Upper lobe of left lung (tissue), 6 donors: ENCODE results near the gene IMP3. TPM values are rescaled to one million over a fixed set of nuclear protein-coding genes. Genes with fewer than 3 reads are reported as not detected.
A peak's percentile ranks its signal among the peaks of the same experiment; 100 is the strongest.
"Not testable (repeated sequence)": the region's sequence is repeated elsewhere in the genome, so short reads cannot be mapped to it uniquely, and the experiment has no call there.

ENCODE experiments used
- ATAC-seq, 2 donors: fragments of 200-7000 bp; cut with Tn5 transposase; one replicate each; pipeline ENCODE4 v1.9.1; 2022; ENCODE audit warnings: mild to moderate bottlenecking in 2 of 2, moderate library complexity in 2 of 2; ENCODE audit not compliant: low FRiP score in 2 of 2
- DNase-seq, 2 donors: peaks; one replicate each; pipeline ENCODE4 v3.0.0-alpha.2; 2019 to 2020
- H3K27ac ChIP-seq, 4 donors: fragments of 200-600 bp; sonication (generic); one replicate each; pipeline ENCODE4 v1.5.1; 2016 to 2019
- H3K27me3 ChIP-seq, 4 donors: fragments of 200-600 bp; sonication (generic); one replicate each; pipeline ENCODE4 v1.5.1; 2017 to 2019
- H3K36me3 ChIP-seq, 4 donors: fragments of 200-600 bp; sonication (generic); one replicate each; pipeline ENCODE4 v1.5.1; 2016 to 2019
- H3K4me1 ChIP-seq, 4 donors: fragments of 200-600 bp; sonication (generic); one replicate each; pipeline ENCODE4 v1.5.1; 2018 to 2019
- H3K4me3 ChIP-seq, 4 donors: fragments of 200-600 bp; sonication (generic); one replicate each; pipeline ENCODE4 v1.5.1; 2017 to 2019; ENCODE audit warnings: mild to moderate bottlenecking in 2 of 4, moderate library complexity in 1 of 4
- H3K9me3 ChIP-seq, 4 donors: fragments of 200-600 bp; sonication (generic); one replicate each; pipeline ENCODE4 v1.5.1; 2018 to 2019
- EP300 ChIP-seq, 4 donors: sonication (generic); formaldehyde crosslinking; IDR thresholded peaks; one replicate each; pipeline ENCODE4 v1.5.1; 2017; ENCODE audit warnings: antibody characterized with exemption in 4 of 4, control low read depth in 2 of 4
- POLR2A ChIP-seq, 4 donors: fragments of 450-650 bp; IDR thresholded peaks; one replicate each; pipeline ENCODE4 v1.5.1; 2016 to 2017; ENCODE audit warnings: antibody characterized with exemption in 4 of 4, mild to moderate bottlenecking in 2 of 4
- POLR2AphosphoS5 ChIP-seq, 2 donors: sonication (generic); formaldehyde crosslinking; IDR thresholded peaks; one replicate each; pipeline ENCODE4 v1.5.1; 2017; ENCODE audit warnings: antibody characterized with exemption in 2 of 2
- WGBS, 2 donors: methylation state at CpG; one replicate each; pipeline ENCODE4 v1.1.5; 2017 to 2018; 5-methylcytosine and 5-hydroxymethylcytosine counted together
- total RNA-seq, 6 donors: library from RNA; depleted of rRNA in 4 of 6; stranded (reverse); fragments of >200 nt in 4 of 6; gene quantifications; one replicate each; pipeline versions ENCODE4 v1.1.0 to v1.2.1, GENCODE V29; 2016 to 2021
- TF ChIP-seq, protein P1 (sequence below), 6 experiments: fragments of 450-650 bp in 4 of 6; fragments of 200-600 bp in 2 of 6; sonication (generic) in 2 of 6; IDR thresholded peaks; one replicate each; pipeline ENCODE4 v1.5.1; 2016 to 2019; ENCODE audit warnings: antibody characterized with exemption in 6 of 6
- donor health status: DM: no; HTN: no; CAD: no; lungs with moderate emphysema.
- donor health status: DM: no; HTN: yes; CAD: no; lungs with severe emphysema.

IMP3 gene, protein sequence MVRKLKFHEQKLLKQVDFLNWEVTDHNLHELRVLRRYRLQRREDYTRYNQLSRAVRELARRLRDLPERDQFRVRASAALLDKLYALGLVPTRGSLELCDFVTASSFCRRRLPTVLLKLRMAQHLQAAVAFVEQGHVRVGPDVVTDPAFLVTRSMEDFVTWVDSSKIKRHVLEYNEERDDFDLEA
- total RNA-seq: 100 to 1,000 TPM in 1 of 6 donors, 10 to 100 TPM in 5; 64.3 to 183 (median 70.2) TPM

DNA sequence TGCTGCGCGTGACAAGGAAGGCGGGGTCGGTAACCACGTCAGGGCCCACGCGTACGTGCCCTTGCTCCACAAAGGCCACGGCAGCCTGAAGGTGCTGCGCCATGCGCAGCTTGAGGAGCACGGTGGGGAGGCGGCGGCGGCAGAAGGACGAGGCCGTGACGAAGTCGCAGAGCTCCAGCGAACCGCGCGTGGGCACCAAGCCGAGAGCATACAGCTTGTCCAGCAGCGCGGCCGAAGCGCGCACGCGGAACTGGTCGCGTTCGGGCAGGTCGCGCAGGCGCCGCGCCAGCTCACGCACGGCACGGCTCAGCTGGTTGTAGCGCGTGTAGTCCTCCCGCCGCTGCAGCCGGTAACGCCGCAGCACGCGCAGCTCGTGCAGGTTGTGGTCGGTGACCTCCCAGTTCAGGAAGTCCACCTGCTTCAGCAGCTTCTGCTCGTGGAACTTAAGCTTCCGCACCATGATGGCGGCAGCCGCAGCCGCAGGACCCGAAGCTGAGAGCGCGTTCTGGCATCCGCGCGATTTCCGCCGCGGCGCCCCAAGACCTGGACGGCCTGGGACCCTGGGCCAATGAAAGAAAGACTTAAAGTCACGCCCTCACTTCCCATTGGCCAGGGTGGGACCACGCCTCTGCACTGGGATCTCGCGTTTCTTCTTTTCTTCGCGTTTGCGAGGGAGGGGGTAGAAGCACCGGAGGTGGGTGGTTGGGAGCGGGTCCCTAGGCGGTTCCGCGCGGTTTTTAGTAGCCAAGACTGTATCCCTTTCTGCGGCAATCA, at the start of gene IMP3:
Gene IMP3 (minus strand): TSS at position 516 of the 774 bp plus-strand sequence. CDS start 56 bp downstream, at position 460.
- H3K4me3 ChIP-seq: peak within 1 kb of the TSS; percentile 65 to 98 (median 98)
- H3K27me3 ChIP-seq: no peaks in the 10 kb centered on the region
- H3K4me1 ChIP-seq: peaks cover 30 to 42% (median 37%) of the 10 kb centered on the region in 4 donors
- peaks cover 0 to 3% (median 0%) of the 10 kb centered on the region in 4 donors for H3K36me3 ChIP-seq
- ATAC-seq: peak; percentile 98 to 99
- no peaks in the 10 kb centered on the region for H3K9me3 ChIP-seq
- 0 to 1% methylated on average over 28 to 43 of the region's 83 CpGs for WGBS, 2 donors
- peak; percentile 27 to 99 (median 95) for TF ChIP-seq POLR2A (IDR thresholded peaks at IDR 0.05)
- TF ChIP-seq, protein P1, sequence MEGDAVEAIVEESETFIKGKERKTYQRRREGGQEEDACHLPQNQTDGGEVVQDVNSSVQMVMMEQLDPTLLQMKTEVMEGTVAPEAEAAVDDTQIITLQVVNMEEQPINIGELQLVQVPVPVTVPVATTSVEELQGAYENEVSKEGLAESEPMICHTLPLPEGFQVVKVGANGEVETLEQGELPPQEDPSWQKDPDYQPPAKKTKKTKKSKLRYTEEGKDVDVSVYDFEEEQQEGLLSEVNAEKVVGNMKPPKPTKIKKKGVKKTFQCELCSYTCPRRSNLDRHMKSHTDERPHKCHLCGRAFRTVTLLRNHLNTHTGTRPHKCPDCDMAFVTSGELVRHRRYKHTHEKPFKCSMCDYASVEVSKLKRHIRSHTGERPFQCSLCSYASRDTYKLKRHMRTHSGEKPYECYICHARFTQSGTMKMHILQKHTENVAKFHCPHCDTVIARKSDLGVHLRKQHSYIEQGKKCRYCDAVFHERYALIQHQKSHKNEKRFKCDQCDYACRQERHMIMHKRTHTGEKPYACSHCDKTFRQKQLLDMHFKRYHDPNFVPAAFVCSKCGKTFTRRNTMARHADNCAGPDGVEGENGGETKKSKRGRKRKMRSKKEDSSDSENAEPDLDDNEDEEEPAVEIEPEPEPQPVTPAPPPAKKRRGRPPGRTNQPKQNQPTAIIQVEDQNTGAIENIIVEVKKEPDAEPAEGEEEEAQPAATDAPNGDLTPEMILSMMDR (IDR thresholded peaks at IDR 0.05): peak in 2 of 6 experiments; percentile 17 to 21
- peak in 1 of 4 donors; percentile 79 for TF ChIP-seq EP300 (IDR thresholded peaks at IDR 0.05)
- peak; percentile 92 to 98 for TF ChIP-seq POLR2AphosphoS5 (IDR thresholded peaks at IDR 0.05)
- peak within 1 kb of the TSS; percentile 92 to 96 (median 94) for H3K27ac ChIP-seq
- peak; percentile 96 to 97 for DNase-seq

DNA sequence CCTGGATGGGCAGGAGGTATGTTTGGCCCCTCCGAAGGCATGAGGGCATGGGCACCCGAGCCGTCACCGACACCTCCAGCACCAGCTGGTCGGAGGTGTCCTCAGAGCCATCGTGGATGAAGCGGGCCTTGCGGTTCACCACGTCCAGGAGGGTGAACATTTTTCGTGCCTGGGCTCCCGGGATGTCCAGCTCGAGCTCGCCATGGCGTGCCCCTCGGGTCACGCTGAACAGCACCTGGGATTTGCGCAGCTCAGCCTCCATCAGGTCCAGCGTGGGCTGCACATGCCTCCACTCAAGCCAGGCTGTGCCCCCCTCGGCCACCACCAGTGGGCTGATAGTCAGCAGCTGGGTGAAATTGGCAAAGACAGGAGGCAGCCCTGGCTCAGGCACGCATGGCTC, 49.4 kb upstream of the IMP3 start:
- 93 to 94% methylated on average over 18 to 20 of the region's 20 CpGs for WGBS, 2 donors
- not testable (repeated sequence) for H3K4me3 ChIP-seq, ATAC-seq, H3K36me3 ChIP-seq, H3K27me3 ChIP-seq, H3K27ac ChIP-seq, H3K9me3 ChIP-seq
- peaks cover 7 to 17% (median 10%) of the 10 kb centered on the region in 4 donors for H3K4me1 ChIP-seq
- peak in 1 of 2 donors; percentile 71 for DNase-seq

DNA sequence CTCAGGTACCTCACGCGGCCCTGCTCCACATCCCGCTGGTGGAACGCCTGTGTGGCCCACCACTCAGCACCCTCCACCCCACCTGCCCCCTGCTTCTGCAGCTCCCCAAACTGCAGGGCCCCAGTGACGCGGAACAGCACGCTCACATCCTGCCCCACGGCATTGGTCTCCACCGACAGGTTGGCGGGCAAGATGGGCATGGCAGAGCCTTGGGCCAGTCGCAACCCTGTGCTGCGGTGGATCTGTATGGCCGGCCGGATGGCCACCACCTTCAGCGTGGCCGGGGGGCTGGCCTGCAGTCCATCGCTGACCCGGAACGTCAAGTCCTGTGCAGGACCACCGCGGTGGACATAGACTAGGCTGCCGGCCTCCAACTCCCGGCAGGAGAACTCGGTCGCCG, 48.8 kb upstream of the IMP3 start:
- Histone ChIP-seq H3K27ac (no peak overlapping the region), H3K4me3 (no peak overlapping the region), H3K9me3 (no peaks in the 10 kb centered on the region), H3K36me3 (peaks cover 0 to 3% (median 0%) of the 10 kb centered on the region in 4 donors), H3K27me3 (no peaks in the 10 kb centered on the region), H3K4me1 (peaks cover 6 to 16% (median 7%) of the 10 kb centered on the region in 4 donors)
- DNase-seq (peak in 1 of 2 donors; percentile 74), ATAC-seq (no peak)
- TF ChIP-seq POLR2AphosphoS5 (IDR thresholded peaks at IDR 0.05) (no peak), EP300 (IDR thresholded peaks at IDR 0.05) (no peak), POLR2A (IDR thresholded peaks at IDR 0.05) (no peak)
- TF ChIP-seq, protein P1 (IDR thresholded peaks at IDR 0.05): no peak
- 89 to 92% methylated on average over 4 to 26 of the region's 26 CpGs for WGBS, 2 donors

DNA sequence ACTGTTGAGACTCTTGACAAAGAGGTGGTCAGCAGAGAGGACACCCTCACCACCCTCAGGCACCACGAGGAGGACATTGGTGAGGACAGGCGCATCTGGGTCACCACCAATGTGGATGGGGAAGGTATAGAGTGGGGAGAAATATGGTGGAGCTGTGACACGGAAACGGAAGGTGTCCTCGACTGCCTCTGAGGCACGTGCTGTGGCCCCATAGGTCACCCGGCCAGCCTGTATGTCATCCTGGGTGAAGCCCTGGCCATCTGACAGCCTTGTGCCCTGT, 48.2 kb upstream of the IMP3 start:
- H3K9me3 ChIP-seq: no peaks in the 10 kb centered on the region
- DNase-seq: no peak
- 85 to 91% methylated on average over 7 of the region's 7 CpGs for WGBS, 2 donors

More for the DNA sequence above, 48.2 kb upstream of the IMP3 start:
- H3K27ac ChIP-seq: no peak overlapping the region
- no peak for ATAC-seq
- H3K27me3 ChIP-seq: no peaks in the 10 kb centered on the region
- peaks cover 6 to 15% (median 8%) of the 10 kb centered on the region in 4 donors for H3K4me1 ChIP-seq
- H3K4me3 ChIP-seq: no peak overlapping the region
- peaks cover 0 to 3% (median 0%) of the 10 kb centered on the region in 4 donors for H3K36me3 ChIP-seq
- TF ChIP-seq EP300 (IDR thresholded peaks at IDR 0.05): no peak
- TF ChIP-seq POLR2A (IDR thresholded peaks at IDR 0.05): no peak
- no peak for TF ChIP-seq POLR2AphosphoS5 (IDR thresholded peaks at IDR 0.05)
- TF ChIP-seq, protein P1 (IDR thresholded peaks at IDR 0.05): no peak
